DND-41 (cell line): ENCODE measurements around the gene FAM229A.

Experiments used
- ATAC-seq: fragments of 200-7000 bp; cut with Tn5 transposase; 3 replicates; pipeline ENCODE4 v1.9.1; 2021; ENCODE audit warnings: low read depth; ENCODE audit not compliant: insufficient read depth
- DNase-seq: peaks from one replicate; pipeline ENCODE4 v3.0.0-alpha.2; 2020
- H2AFZ ChIP-seq: 2 replicates; pipeline ENCODE4 v1.6.0; 2012; ENCODE audit warnings: low read depth, low read length
- H3K27ac ChIP-seq: 2 replicates; pipeline ENCODE4 v1.5.1; 2012; ENCODE audit warnings: low read length, inconsistent platforms
- H3K27me3 ChIP-seq: fragments of 200-600 bp; sonication (generic); 2 replicates; pipeline ENCODE4 v1.6.0; 2012; ENCODE audit warnings: low read length, mild to moderate bottlenecking, inconsistent platforms; ENCODE audit not compliant: insufficient read depth, poor library complexity
- H3K36me3 ChIP-seq: 2 replicates; pipeline ENCODE4 v1.5.1; 2012; ENCODE audit warnings: low read length, inconsistent platforms; ENCODE audit not compliant: insufficient read depth
- H3K4me1 ChIP-seq: 2 replicates; pipeline ENCODE4 v1.5.1; 2012; ENCODE audit warnings: mild to moderate bottlenecking, low read length; ENCODE audit not compliant: insufficient read depth
- H3K4me2 ChIP-seq: 2 replicates; pipeline ENCODE4 v1.6.0; 2012; ENCODE audit warnings: mild to moderate bottlenecking, moderate library complexity, low read length, inconsistent platforms; ENCODE audit not compliant: insufficient read depth
- H3K4me3 ChIP-seq, 2 experiments: fragments of 200-600 bp in 1 of 2; shearing (Covaris generic) in 1 of 2; 2 replicates each; pipeline ENCODE4 v1.5.1; 2012 to 2016; ENCODE audit warnings: inconsistent platforms in 2 of 2, low read length in 2 of 2, mild to moderate bottlenecking in 2 of 2, low read depth in 1 of 2, moderate library complexity in 1 of 2
- H3K79me2 ChIP-seq: 2 replicates; pipeline ENCODE4 v1.6.0; 2012; ENCODE audit warnings: low read length, inconsistent platforms; ENCODE audit not compliant: insufficient read depth
- H3K9ac ChIP-seq: 2 replicates; pipeline ENCODE4 v1.6.0; 2012; ENCODE audit warnings: low read depth, mild to moderate bottlenecking, inconsistent platforms, low read length, moderate library complexity
- H3K9me3 ChIP-seq: 2 replicates; pipeline ENCODE4 v1.5.1; 2012; ENCODE audit warnings: low read length, moderate library complexity, mild to moderate bottlenecking, inconsistent platforms; ENCODE audit not compliant: insufficient read depth, severe bottlenecking
- H4K20me1 ChIP-seq: 2 replicates; pipeline ENCODE4 v1.6.0; 2012; ENCODE audit warnings: low read length; ENCODE audit not compliant: insufficient read depth
- CTCF ChIP-seq: IDR thresholded peaks from 2 replicates; pipeline ENCODE4 v1.5.1; 2012; ENCODE audit warnings: borderline replicate concordance, low read length, moderate library complexity, mild to moderate bottlenecking; ENCODE audit not compliant: poor library complexity, severe bottlenecking; ENCODE audit errors: extremely low read depth
- EZH2 ChIP-seq: IDR thresholded peaks from 3 replicates; pipeline ENCODE4 v1.6.1; 2012; ENCODE audit warnings: borderline replicate concordance, low read depth, mild to moderate bottlenecking, moderate library complexity, low read length, inconsistent platforms; ENCODE audit not compliant: severe bottlenecking

FAM229A gene

GRCh38 chr1:32349211-32349708, 13.0 kb downstream of the FAM229A start:
- TF ChIP-seq EZH2 (no peak), CTCF (no peak)
- Histone ChIP-seq H3K4me3 (no peak overlapping the region), H3K27ac (no peak overlapping the region), H3K4me1 (peaks cover 20% of the 10 kb centered on the region), H3K36me3 (no peaks in the 10 kb centered on the region), H3K9me3 (no peaks in the 10 kb centered on the region), H3K9ac (no peak overlapping the region), H3K4me2 (no peak overlapping the region), H2AFZ (no peak overlapping the region), H4K20me1 (no peaks in the 10 kb centered on the region), H3K79me2 (peaks cover 4% of the 10 kb centered on the region), H3K27me3 (no peaks in the 10 kb centered on the region)
- no peak for DNase-seq
- no peak for ATAC-seq

GRCh38 chr1:32346532-32347157, 15.6 kb downstream of the FAM229A start:
- Histone ChIP-seq H3K4me2 (no peak overlapping the region), H3K36me3 (no peaks in the 10 kb centered on the region), H3K4me3 (no peak overlapping the region), H3K79me2 (peaks cover 4% of the 10 kb centered on the region), H3K4me1 (peaks cover 12% of the 10 kb centered on the region), H3K27ac (no peak overlapping the region), H3K9ac (no peak overlapping the region), H4K20me1 (no peaks in the 10 kb centered on the region), H3K27me3 (no peaks in the 10 kb centered on the region), H2AFZ (no peak overlapping the region), H3K9me3 (no peaks in the 10 kb centered on the region)
- DNase-seq (no peak), ATAC-seq (no peak)
- no peak for TF ChIP-seq CTCF
- no peak for TF ChIP-seq EZH2

GRCh38 chr1:32345289-32345827, 16.9 kb downstream of the FAM229A start:
- no peaks in the 10 kb centered on the region; the same call in 1 of the 2 replicates for H3K79me2 ChIP-seq
- ATAC-seq, result no peak
- no peaks in the 10 kb centered on the region for H3K9me3 ChIP-seq
- H3K9ac ChIP-seq, result no peak overlapping the region
- no peaks in the 10 kb centered on the region for H4K20me1 ChIP-seq
- H3K27ac ChIP-seq, result no peak overlapping the region; the same call in 1 of the 2 replicates
- H3K36me3 ChIP-seq, result no peaks in the 10 kb centered on the region
- peaks cover 3% of the 10 kb centered on the region for H3K4me1 ChIP-seq
- H3K27me3 ChIP-seq, result no peaks in the 10 kb centered on the region
- no peak overlapping the region for H2AFZ ChIP-seq
- H3K4me3 ChIP-seq, result no peak overlapping the region
- DNase-seq, result no peak
- no peak overlapping the region for H3K4me2 ChIP-seq
- TF ChIP-seq EZH2, result no peak
- TF ChIP-seq CTCF, result no peak
